GM21786 (cell line): ENCODE data around the gene ABCA4.
"Not testable (repeated sequence)": the region's sequence is repeated elsewhere in the genome, so short reads cannot be mapped to it uniquely, and the experiment has no call there.

Experiments used
- ATAC-seq: cut with Tn5 transposase; IDR thresholded peaks from one replicate; pipeline ENCODE4 v1.9.1; 2021; ENCODE audit not compliant: unreplicated experiment

The ABCA4 gene

GRCh38 chr1:94120991-94121390 is at the start of gene ABCA4:
ABCA4 (minus strand) TSS chr1:94121148; CDS start chr1:94121045, 103 bp downstream.
- ATAC-seq, result no peak

GRCh38 chr1:94169126-94169525 is 48.2 kb upstream of the ABCA4 start:
- no peak for ATAC-seq

- no peak for ATAC-seq
Measured at GRCh38 chr1:94165843-94166242, 44.9 kb upstream of the ABCA4 start.

- ATAC-seq, result not testable (repeated sequence)
Measured at GRCh38 chr1:94164885-94165284, 43.9 kb upstream of the ABCA4 start.

- ATAC-seq, result not testable (repeated sequence)
Measured at GRCh38 chr1:94164121-94164520, 43.2 kb upstream of the ABCA4 start.

- not testable (repeated sequence) for ATAC-seq
Measured at GRCh38 chr1:94163249-94163648, 42.3 kb upstream of the ABCA4 start.

GRCh38 chr1:94160811-94161210 is 39.9 kb upstream of the ABCA4 start:
- no peak for ATAC-seq

GRCh38 chr1:94156096-94156625 is 35.2 kb upstream of the ABCA4 start:
- ATAC-seq, result no peak

GRCh38 chr1:94154989-94155388 is 34.0 kb upstream of the ABCA4 start:
- ATAC-seq, result no peak

- ATAC-seq, result no peak
Measured at GRCh38 chr1:94153133-94153532, 32.2 kb upstream of the ABCA4 start.

- not testable (repeated sequence) for ATAC-seq
Measured at GRCh38 chr1:94149166-94149565, 28.2 kb upstream of the ABCA4 start.

GRCh38 chr1:94146273-94146672 is 25.3 kb upstream of the ABCA4 start:
- ATAC-seq, result no peak

- no peak for ATAC-seq
Measured at GRCh38 chr1:94144836-94145235, 23.9 kb upstream of the ABCA4 start.

GRCh38 chr1:94143809-94144176 is 22.8 kb upstream of the ABCA4 start:
- ATAC-seq, result no peak

GRCh38 chr1:94143173-94143808 is 22.3 kb upstream of the ABCA4 start:
- ATAC-seq, result no peak

- no peak for ATAC-seq
Measured at GRCh38 chr1:94142583-94142982, 21.6 kb upstream of the ABCA4 start.

GRCh38 chr1:94142022-94142421 is 21.1 kb upstream of the ABCA4 start:
- ATAC-seq, result no peak

- ATAC-seq, result no peak
Measured at GRCh38 chr1:94132111-94132510, 11.2 kb upstream of the ABCA4 start.

GRCh38 chr1:94130851-94131595 is 10.1 kb upstream of the ABCA4 start:
- no peak for ATAC-seq

GRCh38 chr1:94126651-94127050 is 5.7 kb upstream of the ABCA4 start:
- no peak for ATAC-seq

GRCh38 chr1:94125551-94126514 is 4.9 kb upstream of the ABCA4 start:
- no peak for ATAC-seq
